HG03442 (cell line): ENCODE data around the gene REEP1.

Experiments
- ATAC-seq: cut with Tn5 transposase; IDR thresholded peaks from one replicate; pipeline ENCODE4 v1.9.1; 2021; ENCODE audit warnings: mild to moderate bottlenecking, moderate library complexity; ENCODE audit not compliant: unreplicated experiment

REEP1 gene

DNA sequence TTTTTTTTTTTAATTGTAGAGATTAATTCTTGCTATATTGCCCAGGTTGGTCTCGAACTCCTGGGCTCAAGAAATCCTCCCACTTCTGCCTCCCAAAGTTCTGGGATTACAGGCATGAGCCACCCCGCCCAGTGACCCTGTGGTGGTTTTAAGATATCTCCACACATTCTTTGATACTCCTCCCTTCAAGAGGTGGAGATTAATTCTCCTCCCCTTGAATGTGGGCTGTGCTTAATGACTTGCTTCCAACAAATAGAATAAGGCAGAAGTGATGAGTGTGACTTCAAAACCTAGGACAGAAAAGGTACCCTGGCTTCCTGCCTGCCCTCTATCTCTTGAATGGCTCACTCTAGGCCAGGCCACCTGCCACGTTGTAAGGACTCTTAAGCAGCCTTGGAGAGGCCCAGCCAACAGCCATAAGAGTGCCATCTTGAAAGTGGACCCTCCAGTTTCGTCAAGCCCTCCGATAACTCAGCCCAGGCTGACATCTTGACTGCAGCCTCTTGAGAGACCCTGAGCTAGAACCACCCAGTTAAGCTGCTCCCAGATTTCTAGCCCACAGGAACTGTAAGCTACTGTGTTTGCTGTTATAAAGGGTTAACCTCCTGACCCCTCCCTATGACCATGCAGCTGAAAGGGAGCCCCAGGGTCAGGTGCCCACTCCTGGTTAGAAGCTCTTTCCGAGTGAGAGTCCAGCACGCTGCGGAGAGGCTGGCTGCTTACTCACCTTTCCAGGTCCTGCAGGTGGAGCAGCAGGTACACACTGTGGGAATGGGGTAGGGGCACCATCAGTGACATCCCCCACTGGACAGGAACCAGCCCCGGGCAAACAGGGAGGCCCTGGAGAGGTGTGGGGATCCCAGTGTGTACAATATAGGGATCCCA, 110.5 kb downstream of the REEP1 start:
- ATAC-seq, result no peak

DNA sequence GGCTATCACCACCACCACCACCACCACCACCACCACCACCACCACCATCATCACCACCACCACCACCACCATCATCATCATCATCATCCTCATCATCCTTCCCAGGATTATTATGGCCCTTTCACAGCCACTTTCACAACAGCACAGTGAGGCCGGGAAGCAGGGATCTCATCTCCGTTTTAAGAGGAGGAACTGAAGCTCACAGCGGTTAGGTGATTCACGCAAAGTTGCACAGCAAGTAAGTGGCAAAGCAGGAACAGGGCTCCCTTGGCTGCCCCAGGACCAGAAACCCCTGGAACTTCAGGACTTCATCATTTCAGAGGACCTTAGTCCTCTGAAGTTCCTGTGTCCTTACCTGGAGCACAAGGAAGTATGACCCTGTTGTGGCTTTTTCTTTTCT, 111.4 kb downstream of the REEP1 start:
- no peak for ATAC-seq

DNA sequence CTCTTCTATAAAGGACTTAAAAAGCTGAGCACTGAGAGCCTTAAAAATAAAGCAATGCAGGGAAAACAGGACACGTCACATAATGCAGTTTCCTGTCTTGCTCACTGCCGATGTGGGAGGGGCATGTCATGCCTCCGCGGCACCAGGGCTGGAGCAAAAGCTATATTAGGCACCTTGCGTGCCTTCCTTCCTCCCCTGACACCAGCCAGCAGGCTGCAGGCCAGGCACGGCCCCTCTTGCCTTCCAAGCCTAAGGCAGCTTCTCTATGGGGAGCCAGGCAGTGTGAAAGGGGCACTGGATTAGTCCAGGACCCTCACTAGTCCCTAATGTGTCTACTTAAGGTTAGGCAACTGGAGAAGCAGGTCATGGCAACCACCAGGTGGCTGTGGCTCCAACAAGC, 111.8 kb downstream of the REEP1 start:
- peak; percentile 64 for ATAC-seq

DNA sequence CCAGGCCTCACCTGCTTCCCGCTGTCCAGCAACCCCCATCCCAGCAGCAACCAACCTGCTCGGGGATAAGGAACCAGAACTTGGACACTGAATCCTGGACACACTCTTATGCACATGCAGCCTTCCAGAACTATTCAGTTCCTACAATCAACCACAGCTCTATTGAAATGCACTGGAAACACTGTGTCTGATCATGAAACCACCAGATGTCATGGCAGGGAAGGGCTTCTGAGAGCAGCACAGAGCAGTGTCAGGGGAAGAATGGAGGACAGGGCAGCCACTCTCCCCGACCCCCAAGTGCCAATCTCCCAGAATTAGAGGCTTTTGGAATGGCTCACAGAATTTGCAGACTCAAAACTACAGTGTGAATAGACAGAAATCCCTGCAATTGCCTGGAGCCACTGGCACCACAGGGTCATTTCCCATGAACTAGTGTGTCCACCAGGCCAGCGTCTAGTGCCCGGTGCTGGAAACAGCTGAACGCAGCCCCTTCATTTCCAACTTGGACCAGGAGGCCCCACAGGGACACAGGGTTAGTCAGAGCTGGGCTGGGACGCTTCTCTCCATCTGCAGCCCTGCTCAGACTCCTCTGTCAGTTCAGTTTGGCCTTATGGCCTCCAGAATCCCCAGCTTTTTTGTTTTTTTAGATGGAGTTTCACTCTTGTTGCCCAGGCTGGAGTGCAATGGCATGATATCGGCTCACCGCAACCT, 112.6 kb downstream of the REEP1 start:
- ATAC-seq, result no peak

DNA sequence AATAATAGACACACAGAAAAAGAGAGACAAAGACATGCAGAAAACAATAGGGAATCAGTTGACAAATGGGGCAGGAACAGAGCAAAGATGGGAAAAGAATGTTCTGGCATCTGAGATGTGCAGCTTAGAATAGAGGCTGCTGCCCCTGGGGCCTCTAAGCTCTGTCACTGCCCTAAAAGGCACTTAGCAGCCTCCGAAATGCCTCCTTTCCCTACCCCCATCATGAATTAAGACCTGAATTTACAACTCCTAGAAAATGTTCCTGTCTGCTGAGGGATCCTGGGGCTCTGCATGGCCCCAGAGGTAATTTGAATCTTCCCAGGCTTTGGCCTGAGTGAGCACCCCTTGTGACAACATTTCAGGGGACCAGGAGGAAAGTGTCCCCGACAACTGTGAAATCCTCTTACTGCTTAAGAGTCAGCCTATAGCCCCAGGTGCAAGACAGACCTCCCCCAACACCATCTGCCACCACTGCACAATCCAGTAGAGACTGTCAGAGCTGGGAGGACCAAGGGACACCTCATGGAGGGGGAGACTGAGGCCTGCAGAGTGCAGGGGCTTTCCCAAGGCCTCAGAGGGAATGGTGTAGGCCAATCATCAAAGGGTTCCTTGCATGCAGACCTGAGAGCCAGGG, 113.4 kb downstream of the REEP1 start:
- ATAC-seq, result no peak

DNA sequence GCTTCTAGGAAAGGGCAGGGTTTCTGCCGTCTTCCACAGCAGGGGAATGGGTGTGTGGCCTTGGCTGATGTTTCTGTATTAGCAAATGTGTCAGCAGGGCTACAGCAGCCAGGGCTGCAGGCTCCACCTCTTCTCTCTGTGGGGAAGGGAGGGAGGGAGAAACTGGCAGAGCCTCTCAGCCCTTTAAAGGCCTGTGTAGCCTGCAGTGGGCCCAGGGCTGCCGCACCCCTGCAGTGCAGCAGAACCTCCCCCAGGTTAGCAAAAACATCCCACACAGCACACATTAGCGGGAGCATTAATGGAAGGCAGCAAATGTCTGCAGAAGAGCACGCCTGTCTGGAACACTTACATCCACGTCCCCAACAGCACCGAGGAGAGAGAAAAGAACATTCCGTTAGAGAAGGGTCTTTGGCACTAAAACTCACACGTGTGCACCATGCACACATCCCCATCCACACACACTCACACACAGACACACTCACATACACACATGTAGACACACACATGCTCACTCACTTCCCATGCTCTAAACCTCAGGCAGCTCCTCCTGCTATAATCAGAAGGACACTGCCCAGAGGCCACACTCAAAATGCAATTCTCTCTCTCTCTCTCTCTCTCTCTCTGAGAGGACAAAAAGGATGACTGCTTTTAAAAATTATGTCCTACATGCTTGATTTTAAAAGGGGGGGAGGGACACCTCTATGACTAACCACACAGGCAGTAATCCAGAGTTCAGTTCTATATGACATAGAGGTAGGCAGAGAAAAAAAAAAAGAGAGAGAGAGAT, 114.1 kb downstream of the REEP1 start:
- ATAC-seq, result no peak

DNA sequence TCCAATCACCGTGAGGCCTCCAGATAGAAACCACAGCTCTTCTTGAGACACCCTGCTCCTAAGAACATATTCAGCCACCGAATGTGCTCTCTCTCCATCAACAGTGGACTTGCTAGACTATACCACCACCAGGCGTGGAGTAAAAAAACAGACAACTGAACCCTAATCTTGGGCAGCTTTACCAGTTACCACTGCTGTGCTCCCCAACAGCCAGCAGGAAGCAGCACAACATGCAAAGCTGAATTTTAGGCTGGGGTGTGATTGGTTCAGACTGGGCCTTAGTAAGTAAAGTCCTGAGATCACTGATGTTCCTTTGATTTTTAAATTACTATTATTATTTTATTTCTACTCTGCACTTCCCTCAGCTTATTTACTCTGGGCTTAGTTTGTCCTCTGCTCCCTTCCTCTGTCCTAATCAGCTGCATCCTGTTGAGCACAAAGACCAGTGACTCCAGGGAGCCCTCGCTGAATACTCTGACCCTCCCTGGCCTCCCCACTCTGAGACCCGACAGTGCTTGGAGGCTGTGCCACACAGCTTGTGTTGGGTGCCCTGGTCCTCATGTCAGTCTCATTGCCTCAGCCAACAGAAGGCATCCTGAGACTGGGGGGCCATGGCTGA, 116.3 kb downstream of the REEP1 start:
- ATAC-seq, result no peak

DNA sequence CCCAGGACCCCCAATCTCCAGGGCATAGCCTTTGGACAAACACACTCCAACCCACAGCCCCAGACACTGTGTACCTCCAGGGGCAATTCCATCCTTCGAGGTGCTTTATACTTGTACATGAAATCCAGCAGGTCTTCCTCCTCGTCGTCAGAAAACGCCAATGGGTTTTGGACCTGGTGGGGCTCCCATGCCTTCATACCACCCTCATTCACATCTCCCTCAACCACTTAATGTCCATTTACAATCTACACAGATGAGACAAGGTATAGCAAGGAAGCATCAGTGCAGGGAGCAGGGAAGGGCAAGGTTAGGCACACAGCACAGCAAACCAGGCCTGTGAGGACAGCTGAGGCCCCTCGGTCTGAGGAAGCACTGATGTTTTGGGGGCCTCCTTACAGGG, 117.5 kb downstream of the REEP1 start:
- ATAC-seq, result no peak

DNA sequence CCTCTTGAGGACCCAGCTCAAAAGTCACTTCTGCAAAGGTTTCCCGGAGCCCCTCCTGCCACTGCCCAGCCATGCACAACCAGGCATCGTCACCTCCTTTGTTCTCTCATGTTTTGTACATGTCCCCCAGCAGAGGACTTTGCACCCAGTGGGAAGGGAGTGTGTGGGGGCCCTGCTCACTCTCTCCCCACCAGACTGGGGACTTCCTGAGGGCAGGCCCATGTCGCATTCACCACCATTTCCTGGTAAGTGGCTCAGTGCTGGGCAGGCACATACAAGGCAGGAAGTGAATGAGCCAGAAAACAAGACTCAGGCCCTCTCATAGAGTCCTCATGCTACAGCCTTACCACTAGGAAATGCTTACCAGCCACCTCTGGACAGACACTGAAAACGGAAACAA, 119.3 kb downstream of the REEP1 start:
- ATAC-seq, result no peak

DNA sequence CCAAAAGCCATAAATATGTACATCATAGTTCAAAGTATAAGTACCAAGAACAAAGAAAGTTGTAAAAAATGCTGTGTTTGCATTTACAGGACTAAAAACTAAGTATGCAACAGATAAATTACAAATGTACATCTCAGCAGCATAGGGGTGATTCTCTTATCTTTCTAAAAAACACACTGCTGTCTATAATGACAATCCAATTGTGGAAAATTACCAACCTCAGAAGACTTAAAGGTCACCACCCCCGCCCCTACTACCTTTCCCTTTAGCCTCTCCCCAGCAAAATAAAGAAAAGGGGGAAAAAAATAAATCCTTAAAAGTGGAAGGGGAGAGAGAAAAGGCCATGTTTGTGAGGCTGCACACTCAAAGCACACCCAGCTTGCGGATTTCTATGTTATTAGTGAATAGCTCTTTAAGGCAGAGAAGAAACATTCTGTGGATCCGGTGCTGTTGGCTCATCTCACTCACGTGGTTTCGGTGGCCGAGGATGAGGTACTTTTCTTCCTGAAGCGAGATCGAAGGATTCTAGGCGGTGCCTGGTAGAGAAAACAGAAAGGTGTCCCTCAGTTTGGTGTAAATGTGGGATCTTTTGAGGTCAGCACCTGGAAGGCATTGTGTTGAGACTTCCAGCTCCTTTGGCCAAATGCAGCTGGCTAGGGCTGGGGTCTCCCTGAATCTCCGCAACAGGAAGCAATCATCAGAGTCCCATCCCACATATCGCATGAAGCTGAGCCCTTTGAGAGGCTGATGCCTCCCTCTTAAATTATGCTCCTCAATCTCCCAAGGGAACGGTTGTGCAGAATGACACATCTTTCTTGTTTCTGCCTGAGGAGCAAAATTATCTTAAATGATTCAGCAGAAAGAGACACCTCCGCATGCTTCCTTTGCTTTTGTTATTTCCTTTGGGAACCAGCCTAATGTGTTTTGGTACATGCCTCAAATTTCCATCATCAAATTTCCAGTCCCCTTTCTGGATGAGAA, 120.6 kb downstream of the REEP1 start:
- no peak for ATAC-seq

DNA sequence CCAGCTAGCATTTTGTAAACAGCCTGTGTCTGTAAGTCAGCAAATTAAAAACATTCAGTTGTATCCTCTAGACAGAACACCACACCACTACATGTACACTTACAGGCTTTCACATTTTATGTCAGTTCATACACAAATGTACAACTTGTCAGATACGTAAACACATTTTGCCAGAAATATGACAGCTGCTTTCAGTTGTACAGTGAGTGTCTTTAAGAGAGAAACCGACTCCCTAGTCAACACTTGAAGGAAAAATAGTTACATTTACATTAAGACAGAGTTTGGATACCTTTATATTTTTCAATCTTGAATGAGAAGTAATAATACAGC, 123.0 kb downstream of the REEP1 start:
- no peak for ATAC-seq

DNA sequence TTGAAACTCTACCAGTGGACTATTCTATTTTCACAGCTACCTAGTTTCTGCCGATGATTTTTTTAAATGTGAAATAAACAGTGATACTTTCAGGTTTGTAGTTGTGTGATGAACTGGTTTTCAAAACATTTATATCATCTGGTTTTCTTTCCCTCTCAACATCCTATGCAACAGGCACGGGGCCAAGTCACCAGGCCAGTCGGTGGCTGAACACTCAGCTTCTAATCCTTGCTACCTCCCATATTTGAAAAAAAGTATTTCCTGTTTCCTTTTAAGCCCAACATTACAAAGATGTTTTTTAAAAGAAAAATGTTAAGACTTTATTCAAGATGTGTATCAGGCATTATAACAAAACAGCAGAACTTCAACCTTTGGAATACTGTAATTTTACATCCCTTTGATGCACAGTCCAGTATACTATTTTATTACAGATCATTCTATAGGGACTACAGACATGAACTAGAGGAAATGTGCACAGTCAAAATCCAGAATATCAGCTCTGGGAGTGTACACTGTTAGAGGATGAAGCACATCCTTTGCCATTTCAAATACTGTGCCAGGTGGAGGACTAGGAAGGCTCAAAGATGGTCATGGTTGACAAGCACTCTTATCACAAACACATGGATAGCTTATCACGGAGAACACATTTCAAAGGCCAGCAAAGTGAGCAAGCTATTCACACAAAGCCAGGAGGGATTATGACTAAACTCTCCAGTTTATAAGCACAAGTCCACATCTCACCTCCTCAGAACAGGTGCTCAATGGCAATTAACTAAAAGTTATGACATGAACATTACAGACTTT, 123.5 kb downstream of the REEP1 start:
- no peak for ATAC-seq

DNA sequence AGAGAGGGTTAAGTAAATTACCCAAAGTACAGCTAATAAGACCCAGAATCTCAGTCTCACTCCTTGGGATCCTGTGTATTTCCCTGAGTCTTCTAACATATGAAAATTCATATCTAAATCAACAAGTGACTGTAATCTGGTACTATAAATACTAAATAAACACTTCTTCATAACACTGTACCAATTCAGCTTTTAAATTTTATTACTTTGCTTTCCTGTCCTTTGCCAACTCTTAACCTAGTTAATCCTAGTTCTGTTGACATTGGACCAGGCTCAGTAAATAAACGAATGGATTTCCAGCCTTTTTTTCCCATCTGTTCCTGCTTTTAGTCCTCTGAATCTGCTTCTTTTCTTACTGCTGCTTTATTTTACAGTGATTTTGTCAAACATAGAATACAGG, 124.4 kb downstream of the REEP1 start:
- ATAC-seq, result no peak

DNA sequence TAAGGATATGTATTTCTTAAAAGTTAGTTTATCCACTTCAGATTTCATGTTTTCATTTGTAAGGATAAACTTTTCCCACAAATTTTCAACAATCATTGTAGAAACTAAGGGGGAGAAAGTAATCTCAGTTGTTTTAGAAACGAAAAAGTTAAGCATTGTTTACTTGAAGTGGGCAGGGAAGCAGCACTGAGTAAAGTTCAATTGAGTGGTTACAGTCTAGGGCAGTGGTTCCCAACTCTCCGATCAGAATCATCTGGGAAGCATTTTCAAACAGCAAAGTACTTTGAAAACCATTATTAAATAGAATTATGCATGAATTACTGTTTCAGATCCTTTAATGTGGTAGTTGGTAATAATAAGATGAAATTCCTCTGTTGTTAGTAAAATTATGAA, 125.6 kb downstream of the REEP1 start:
- no peak for ATAC-seq

DNA sequence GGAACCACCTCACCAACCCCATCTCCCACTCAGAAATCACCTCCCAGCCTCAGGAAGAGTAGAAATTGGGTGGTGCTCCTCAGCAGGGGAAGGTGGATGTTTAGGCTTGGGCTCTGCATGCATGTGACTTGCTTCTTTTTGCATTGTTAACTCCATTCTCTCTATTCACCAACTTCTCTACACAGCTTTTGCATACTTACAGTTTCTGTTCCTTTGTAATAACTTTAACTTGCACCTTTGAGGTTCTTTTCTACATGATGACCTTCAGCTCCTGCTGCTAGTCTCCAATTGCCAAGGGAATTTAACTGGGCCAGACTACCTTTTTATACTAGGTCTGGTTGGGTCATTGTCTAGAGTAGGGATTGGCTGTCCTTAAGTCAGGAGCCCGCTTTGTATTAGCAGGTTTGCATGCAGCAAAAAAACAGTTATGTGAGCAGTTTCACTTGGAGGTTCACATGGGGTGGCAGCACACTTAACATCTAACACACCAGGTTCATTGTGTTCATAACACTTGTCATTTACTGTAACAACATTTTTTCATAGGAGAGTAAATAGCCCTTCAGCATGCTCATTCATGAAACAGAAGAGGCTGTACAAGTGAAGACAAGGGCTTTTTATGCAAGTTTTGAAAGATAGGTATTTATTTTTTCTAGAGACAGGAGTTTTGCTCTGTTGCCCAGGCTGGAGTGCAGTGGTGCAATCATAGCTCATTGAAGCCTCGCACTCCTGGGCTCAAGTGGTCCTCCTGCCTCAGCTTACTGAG, 126.2 kb downstream of the REEP1 start:
- ATAC-seq, result no peak

DNA sequence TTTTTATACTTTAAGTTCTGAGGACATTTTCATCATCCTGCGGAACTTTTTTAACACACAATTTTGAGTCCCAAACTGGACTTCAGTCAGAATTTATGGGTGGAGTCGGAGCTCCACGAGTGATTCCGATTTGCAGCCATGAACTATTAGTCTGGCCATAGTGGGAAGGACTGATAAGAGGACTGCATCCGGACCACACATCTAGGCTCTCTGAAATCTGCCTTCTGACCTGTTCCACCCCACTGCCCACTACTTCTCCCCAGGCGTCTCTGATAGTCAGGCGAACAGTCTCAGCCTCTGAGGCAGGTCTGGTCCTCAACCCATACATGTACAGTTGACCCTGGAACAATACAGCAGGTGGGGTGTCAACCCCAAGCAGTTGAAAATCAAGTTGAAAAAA, 133.0 kb downstream of the REEP1 start:
- ATAC-seq, result no peak

DNA sequence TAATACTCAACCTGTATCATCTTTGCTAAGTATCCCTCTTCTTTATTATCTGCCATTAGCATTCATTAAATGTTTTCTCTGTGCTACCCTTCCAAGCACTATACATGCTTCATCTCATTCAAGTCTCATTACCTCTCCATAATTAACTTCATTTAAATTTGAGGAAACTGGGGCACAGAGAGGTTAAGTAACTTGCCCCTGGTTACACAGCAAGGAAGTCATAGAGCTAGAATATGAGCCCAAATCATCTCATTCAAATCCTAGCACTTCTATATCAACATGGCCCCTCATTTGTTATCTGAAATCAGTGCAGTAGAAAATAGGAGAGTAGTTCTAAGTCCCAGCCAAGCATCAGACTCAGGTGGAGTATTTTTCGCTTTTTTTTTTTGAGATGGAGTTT, 133.8 kb downstream of the REEP1 start:
- ATAC-seq, result no peak

DNA sequence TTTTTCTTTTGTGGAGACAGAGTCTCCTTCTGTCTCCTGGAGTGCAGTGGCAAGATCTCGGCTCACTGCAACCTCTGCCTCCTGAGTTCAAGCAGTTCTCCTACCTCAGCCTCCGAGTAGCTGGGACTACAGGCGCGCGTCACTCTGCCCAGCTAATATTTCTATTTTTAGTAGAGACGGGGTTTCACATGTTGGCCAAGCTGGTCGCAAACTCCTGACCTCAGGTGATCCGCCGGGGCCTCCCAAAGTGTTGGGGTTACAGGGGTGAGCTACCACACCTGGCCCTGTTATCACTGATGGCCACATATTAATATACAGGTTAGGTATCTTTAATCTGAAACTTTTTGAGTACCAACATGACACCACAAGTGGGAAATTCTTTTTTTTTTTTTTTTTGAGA, 134.7 kb downstream of the REEP1 start:
- no peak for ATAC-seq
